Activated naive CD4-positive, alpha-beta T cell treated with anti-CD3 and anti-CD28 coated beads, Interleukin-2, amount 50 U/mL, for 72 hours (primary cell): Measurements from ENCODE around the gene ENGASE. TPM values are rescaled to one million over a fixed set of nuclear protein-coding genes. Genes with fewer than 3 reads are reported as not detected.
A peak's percentile ranks its signal among the peaks of the same experiment; 100 is the strongest.
"Not testable (repeated sequence)": the region's sequence is repeated elsewhere in the genome, so short reads cannot be mapped to it uniquely, and the experiment has no call there.

ENCODE experiments used
- ATAC-seq, 2 donors: fragments of 150-1000 bp; cut with Tn5 transposase; 2 replicates each; pipeline ENCODE4 v1.10.0; 2021; ENCODE audit warnings: mild to moderate bottlenecking in 2 of 2, moderate library complexity in 2 of 2
- DNase-seq, 2 donors: peaks; one replicate each; pipeline ENCODE4 v3.0.0; 2021 to 2022; ENCODE audit warnings: low spot score in 2 of 2
- H3K27ac Mint-ChIP-seq, 2 donors: one replicate each; pipeline ENCODE4 v1.8.0; 2022; ENCODE audit warnings: mild to moderate bottlenecking in 2 of 2, mixed read lengths in 2 of 2
- H3K36me3 Mint-ChIP-seq, 2 donors: one replicate each; pipeline ENCODE4 v1.8.0; 2022; ENCODE audit warnings: mixed read lengths in 2 of 2
- H3K9me3 Mint-ChIP-seq, 2 donors: one replicate each; pipeline ENCODE4 v1.8.0; 2022; ENCODE audit warnings: mixed read lengths in 2 of 2
- total RNA-seq, 2 donors: library from RNA; stranded (reverse); gene quantifications; one replicate each; pipeline ENCODE4 v1.2.3, GENCODE V29; 2022

Gene ENGASE
- 10 to 100 TPM; 31.5 to 40.5 TPM for total RNA-seq

GRCh38 chr17:79074649-79075445, at the start of gene ENGASE:
TSS of gene ENGASE (plus strand) at chr17:79074824. CDS start at chr17:79074945, 121 bp downstream.
- Mint-ChIP-seq H3K27ac (peak within 1 kb of the TSS; percentile 70 to 80), H3K9me3 (no peaks in the 10 kb centered on the region), H3K36me3 (peaks cover 0 to 6% of the 10 kb centered on the region in 2 donors)
- ATAC-seq (peak; percentile 98 to 99), DNase-seq (peak; percentile 95 to 97)

GRCh38 chr17:79024901-79025737, 49.5 kb upstream of the ENGASE start:
- no peaks in the 10 kb centered on the region for H3K36me3 Mint-ChIP-seq
- no peak for ATAC-seq

GRCh38 chr17:79026376-79027273, 48.0 kb upstream of the ENGASE start:
- ATAC-seq (no peak), DNase-seq (no peak)
- no peaks in the 10 kb centered on the region for H3K36me3 Mint-ChIP-seq
- no peaks in the 10 kb centered on the region for H3K9me3 Mint-ChIP-seq
- H3K27ac Mint-ChIP-seq: no peak overlapping the region

More at GRCh38 chr17:79024901-79025737, 49.5 kb upstream of the ENGASE start:
- H3K27ac Mint-ChIP-seq: no peak overlapping the region
- H3K9me3 Mint-ChIP-seq: no peaks in the 10 kb centered on the region
- DNase-seq: no peak

GRCh38 chr17:79027274-79027924, 47.2 kb upstream of the ENGASE start:
- ATAC-seq: no peak
- H3K9me3 Mint-ChIP-seq: no peaks in the 10 kb centered on the region
- peak in 1 of 2 donors; percentile 11 for DNase-seq
- no peak overlapping the region for H3K27ac Mint-ChIP-seq
- no peaks in the 10 kb centered on the region for H3K36me3 Mint-ChIP-seq

GRCh38 chr17:79027925-79028491, 46.6 kb upstream of the ENGASE start:
- H3K36me3 Mint-ChIP-seq: no peaks in the 10 kb centered on the region
- DNase-seq (peak in 1 of 2 donors; percentile 35), ATAC-seq (no peak)
- no peaks in the 10 kb centered on the region for H3K9me3 Mint-ChIP-seq
- H3K27ac Mint-ChIP-seq: no peak overlapping the region

GRCh38 chr17:79028496-79029326, 45.9 kb upstream of the ENGASE start:
- no peak overlapping the region for H3K27ac Mint-ChIP-seq
- H3K36me3 Mint-ChIP-seq: no peaks in the 10 kb centered on the region
- ATAC-seq: no peak
- DNase-seq: peak in 1 of 2 donors; percentile 26
- no peaks in the 10 kb centered on the region for H3K9me3 Mint-ChIP-seq

GRCh38 chr17:79029327-79030009, 45.2 kb upstream of the ENGASE start:
- Mint-ChIP-seq H3K27ac (no peak overlapping the region), H3K36me3 (no peaks in the 10 kb centered on the region), H3K9me3 (no peaks in the 10 kb centered on the region)
- no peak for ATAC-seq
- peak in 1 of 2 donors; percentile 41 for DNase-seq

GRCh38 chr17:79030636-79031035, 44.0 kb upstream of the ENGASE start:
- H3K36me3 Mint-ChIP-seq, ATAC-seq, H3K9me3 Mint-ChIP-seq: not testable (repeated sequence)
- peak overlapping the region; percentile 6 to 26 for H3K27ac Mint-ChIP-seq
- DNase-seq: peak in 1 of 2 donors; percentile 28

- ATAC-seq (no peak), DNase-seq (peak in 1 of 2 donors; percentile 20)
- H3K36me3 Mint-ChIP-seq: no peaks in the 10 kb centered on the region
- H3K27ac Mint-ChIP-seq: no peak overlapping the region
- H3K9me3 Mint-ChIP-seq: no peaks in the 10 kb centered on the region
Observed at GRCh38 chr17:79031996-79032875, 42.4 kb upstream of the ENGASE start.

GRCh38 chr17:79033046-79033616, 41.5 kb upstream of the ENGASE start:
- Mint-ChIP-seq H3K9me3 (no peaks in the 10 kb centered on the region), H3K27ac (no peak overlapping the region), H3K36me3 (no peaks in the 10 kb centered on the region)
- ATAC-seq (no peak), DNase-seq (peak in 1 of 2 donors; percentile 30)

GRCh38 chr17:79033741-79034501, 40.7 kb upstream of the ENGASE start:
- Mint-ChIP-seq H3K9me3 (no peaks in the 10 kb centered on the region), H3K36me3 (no peaks in the 10 kb centered on the region), H3K27ac (no peak overlapping the region)
- ATAC-seq (no peak), DNase-seq (peak in 1 of 2 donors; percentile 31)

GRCh38 chr17:79034931-79035485, 39.6 kb upstream of the ENGASE start:
- DNase-seq (no peak), ATAC-seq (no peak)
- Mint-ChIP-seq H3K27ac (no peak overlapping the region), H3K9me3 (no peaks in the 10 kb centered on the region), H3K36me3 (no peaks in the 10 kb centered on the region)
